ENCODE measurements around the gene PHB1. TPM values are rescaled to one million over a fixed set of nuclear protein-coding genes. Genes with fewer than 3 reads are reported as not detected.

PHB1 gene
- total RNA-seq, result 62.9 TPM

DNA sequence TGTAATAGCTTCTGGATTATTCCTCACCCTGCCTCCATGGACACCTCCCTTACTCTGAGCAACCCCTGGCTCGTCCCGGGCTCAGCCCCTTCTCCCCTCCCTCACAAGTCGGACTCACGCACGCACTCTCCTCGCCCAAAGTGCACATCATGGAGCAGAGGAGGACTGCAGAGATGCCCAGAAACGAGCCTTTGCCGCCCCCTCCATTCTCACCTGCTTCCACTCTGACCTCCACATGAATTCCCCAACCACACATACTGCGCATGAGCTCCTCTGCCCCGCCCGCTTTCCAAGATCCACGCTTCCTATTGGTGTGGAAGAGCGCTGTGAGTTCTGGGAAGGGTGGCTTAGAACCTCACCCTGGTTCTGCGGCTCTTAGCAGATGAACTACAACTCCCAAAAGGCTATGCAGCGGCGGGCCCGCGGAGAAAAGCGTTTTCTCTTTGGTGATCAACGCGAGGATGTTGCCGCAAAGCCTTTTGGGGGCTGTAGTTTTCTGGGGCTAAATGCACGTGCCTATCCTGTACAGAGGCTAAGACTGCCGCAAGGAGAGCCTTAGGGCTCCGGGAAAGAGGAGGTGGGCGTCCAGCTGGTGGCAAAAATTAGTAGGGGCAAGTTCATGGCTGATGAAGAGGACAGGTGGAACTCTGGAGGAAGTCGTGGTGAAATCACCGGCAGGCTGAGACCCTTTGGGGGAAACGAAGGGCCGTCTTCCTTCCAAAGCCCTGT is at the start of gene PHB1:
PHB1 (minus strand) TSS at position 261 of the 729 bp plus-strand sequence. CDS start 1,618 bp downstream, outside the sequence.

DNA sequence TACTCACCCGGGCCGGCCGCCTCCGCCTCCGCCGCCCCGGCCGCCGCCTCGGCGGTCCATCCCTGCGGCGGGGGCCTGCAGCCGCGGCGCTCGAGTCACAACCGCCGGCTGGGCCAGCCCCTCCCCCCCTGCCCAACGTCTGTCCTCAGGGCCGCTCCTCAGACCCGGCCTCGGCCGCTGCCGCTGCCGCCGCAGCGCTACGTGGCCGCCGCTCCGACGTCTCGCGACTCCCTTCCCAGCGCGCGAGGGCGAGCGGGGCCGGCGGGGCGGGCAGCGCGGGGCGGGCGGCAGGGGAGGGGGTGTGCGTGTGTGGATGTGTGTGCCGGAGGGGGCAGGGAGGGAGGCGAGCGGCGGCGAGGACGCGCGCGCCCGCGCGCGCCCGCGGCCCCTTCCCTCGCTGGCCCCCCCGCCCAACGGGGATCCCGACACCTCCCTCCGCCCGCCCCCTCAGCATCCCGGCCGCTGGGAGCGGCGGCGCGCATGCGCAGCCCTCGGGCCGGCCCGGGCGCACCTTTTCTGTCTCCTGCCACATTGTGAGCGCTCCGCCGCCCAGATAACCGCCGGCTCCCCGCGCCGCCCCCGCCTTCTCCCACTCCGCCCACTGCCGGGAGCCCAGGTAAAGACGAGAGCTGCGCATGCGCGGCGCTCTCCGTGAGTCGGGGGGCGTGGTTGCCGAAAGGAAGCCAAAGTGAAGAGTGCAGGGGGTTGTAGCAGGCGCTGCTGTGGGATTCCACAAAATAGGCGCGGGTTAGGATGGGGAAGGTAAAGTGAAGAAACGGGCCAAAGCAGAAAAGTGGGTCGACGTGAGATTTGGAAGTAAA is 52.6 kb downstream of the PHB1 start, which contains the start of gene ZNF652:
ZNF652 (minus strand) TSS at position 349 of the 821 bp plus-strand sequence. CDS start 44,525 bp downstream, outside the sequence.

Other genes with a start within 250 kb of the PHB1 start
- gene GNGT2, start 204.3 kb downstream of the PHB1 start, total RNA-seq, result 134 TPM
- 3.1 TPM for gene ABI3, start 204.2 kb downstream of the PHB1 start, total RNA-seq
- 6.4 TPM for gene PHOSPHO1, start 184.1 kb downstream of the PHB1 start, total RNA-seq
- 52.2 TPM for gene ZNF652, start 52.6 kb downstream of the PHB1 start, total RNA-seq
- 47.4 TPM for gene NGFR, start 80.4 kb upstream of the PHB1 start, total RNA-seq
- gene NXPH3, start 161.0 kb upstream of the PHB1 start, total RNA-seq, result 6.5 TPM